OCI-LY1 (cell line): ENCODE data around the gene ZYG11B.

Source experiments
- EZH2 ChIP-seq: fragments of 200-600 bp; sonication (generic), shearing (Covaris generic); IDR thresholded peaks from 2 replicates; pipeline ENCODE4 v1.8.0; 2017; ENCODE audit warnings: borderline replicate concordance, mixed run types, mild to moderate bottlenecking, antibody characterized with exemption, low read length, moderate library complexity, mixed read lengths
- TF ChIP-seq, protein P1 (sequence below): fragments of 200-600 bp; sonication (generic), shearing (Covaris generic); IDR thresholded peaks from 2 replicates; pipeline ENCODE4 v1.5.1; 2017; ENCODE audit warnings: mild to moderate bottlenecking, antibody characterized with exemption, low read length, moderate library complexity, mixed read lengths

DNA sequence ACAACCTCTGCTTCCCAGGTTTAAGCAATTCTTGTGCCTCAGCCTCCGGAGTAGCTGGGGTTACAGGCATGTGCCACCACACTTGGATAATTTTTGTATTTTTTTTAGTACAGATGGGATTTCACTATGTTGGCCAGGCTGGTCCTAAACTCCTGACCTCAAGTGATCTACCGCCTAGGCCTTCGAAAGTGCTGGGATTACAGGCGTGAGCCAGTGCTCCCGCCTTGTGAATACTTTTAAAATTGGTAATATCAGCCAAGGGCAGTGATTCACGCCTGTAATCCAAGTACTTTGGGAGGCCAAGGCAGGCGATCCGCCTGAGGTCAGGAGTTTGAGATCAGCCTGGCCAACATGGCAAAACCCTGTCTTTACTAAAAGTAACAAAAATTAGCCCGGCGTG is 33.7 kb downstream of the ZYG11B start:
- TF ChIP-seq, protein P1, sequence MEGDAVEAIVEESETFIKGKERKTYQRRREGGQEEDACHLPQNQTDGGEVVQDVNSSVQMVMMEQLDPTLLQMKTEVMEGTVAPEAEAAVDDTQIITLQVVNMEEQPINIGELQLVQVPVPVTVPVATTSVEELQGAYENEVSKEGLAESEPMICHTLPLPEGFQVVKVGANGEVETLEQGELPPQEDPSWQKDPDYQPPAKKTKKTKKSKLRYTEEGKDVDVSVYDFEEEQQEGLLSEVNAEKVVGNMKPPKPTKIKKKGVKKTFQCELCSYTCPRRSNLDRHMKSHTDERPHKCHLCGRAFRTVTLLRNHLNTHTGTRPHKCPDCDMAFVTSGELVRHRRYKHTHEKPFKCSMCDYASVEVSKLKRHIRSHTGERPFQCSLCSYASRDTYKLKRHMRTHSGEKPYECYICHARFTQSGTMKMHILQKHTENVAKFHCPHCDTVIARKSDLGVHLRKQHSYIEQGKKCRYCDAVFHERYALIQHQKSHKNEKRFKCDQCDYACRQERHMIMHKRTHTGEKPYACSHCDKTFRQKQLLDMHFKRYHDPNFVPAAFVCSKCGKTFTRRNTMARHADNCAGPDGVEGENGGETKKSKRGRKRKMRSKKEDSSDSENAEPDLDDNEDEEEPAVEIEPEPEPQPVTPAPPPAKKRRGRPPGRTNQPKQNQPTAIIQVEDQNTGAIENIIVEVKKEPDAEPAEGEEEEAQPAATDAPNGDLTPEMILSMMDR: no peak
- no peak for TF ChIP-seq EZH2
